A549 (cell line): ENCODE data around the gene FADS1. TPM values are rescaled to one million over a fixed set of nuclear protein-coding genes. Genes with fewer than 3 reads are reported as not detected.

Experiments
- ATAC-seq, 2 experiments: fragments of 200-7000 bp in 1 of 2; fragments of >200 bp in 1 of 2; cut with Nextera tagmentation in 1 of 2; cut with Tn5 transposase in 1 of 2; 3 replicates each; pipeline versions ENCODE4 v1.8.0 to v1.9.1; 2018 to 2020; ENCODE audit warnings: mild to moderate bottlenecking in 1 of 2, moderate library complexity in 1 of 2
- CTCF ChIA-PET: fragments of 300-600 bp; sonication (Branson Sonifier 250); formaldehyde crosslinking; extraction: SDS; loops from one replicate; lab custom pipeline; 2021; ENCODE audit warnings: antibody characterized with exemption, inconsistent platforms; lab: Yijun Ruan, JAX
- POLR2A ChIA-PET: fragments of 350-600 bp; formaldehyde crosslinking; extraction: SDS; loops from one replicate; lab custom pipeline; 2021; ENCODE audit warnings: antibody characterized with exemption, inconsistent platforms; lab: Yijun Ruan, JAX
- DNase-seq, 2 experiments: peaks; one replicate each; pipeline versions ENCODE4 v3.0.0 to v3.0.0-alpha.2; 2011 to 2016; ENCODE audit warnings: low read depth in 1 of 2, low spot score in 1 of 2
- FAIRE-seq: peaks from 2 replicates; lab custom pipeline; 2011; peaks lifted over from hg19 to GRCh38; lab: Jason Lieb, UNC
- H3K27ac ChIP-seq, 2 experiments: fragments of >200 bp; sonication (Bioruptor Twin); formaldehyde crosslinking; 3 replicates each; pipeline ENCODE4 v1.5.1; 2016 to 2017
- H3K4me1 ChIP-seq: fragments of >200 bp; sonication (Bioruptor Twin); formaldehyde crosslinking; 3 replicates; pipeline ENCODE4 v1.6.1; 2016
- H3K4me2 ChIP-seq: fragments of >200 bp; sonication (Bioruptor Twin); formaldehyde crosslinking; 3 replicates; pipeline ENCODE4 v1.6.1; 2016
- H3K4me3 ChIP-seq: fragments of >200 bp; sonication (Bioruptor Twin); formaldehyde crosslinking; 3 replicates; pipeline ENCODE4 v1.5.1; 2016
- H3K9me3 ChIP-seq: fragments of >200 bp; sonication (Bioruptor Twin); formaldehyde crosslinking; 3 replicates; pipeline ENCODE4 v1.6.1; 2016
- CEBPB ChIP-seq, 2 experiments: fragments of >200 bp in 1 of 2; sonication (Bioruptor Twin) in 1 of 2; formaldehyde crosslinking in 1 of 2; IDR thresholded peaks; 2 replicates each; pipeline ENCODE4 v1.6.1; 2012 to 2016
- EHMT2 ChIP-seq: fragments of 200-600 bp; sonication (generic); IDR thresholded peaks from 2 replicates; pipeline ENCODE4 v1.6.1; 2016; ENCODE audit warnings: antibody characterized with exemption, low read depth, mild to moderate bottlenecking, moderate library complexity
- EP300 ChIP-seq, 2 experiments: fragments of >200 bp; sonication (Bioruptor Twin); formaldehyde crosslinking; IDR thresholded peaks; 2 replicates in 1 of 2; 3 replicates in 1 of 2; pipeline ENCODE4 v1.6.1; 2016 to 2017
- ESRRA ChIP-seq: fragments of 150-350 bp; IDR thresholded peaks from 2 replicates; pipeline ENCODE4 v1.6.1; 2014; ENCODE audit warnings: mild to moderate bottlenecking, low read length, borderline replicate concordance
- FOXS1 ChIP-seq: fragments of 250-450 bp; sonication (Bioruptor Pico); IDR thresholded peaks from 2 replicates; pipeline ENCODE4 v1.5.0; 2020; ENCODE audit warnings: mild to moderate bottlenecking, moderate library complexity
- GATA3 ChIP-seq: IDR thresholded peaks from 2 replicates; pipeline ENCODE4 v1.6.1; 2012; ENCODE audit warnings: borderline replicate concordance
- HDAC2 ChIP-seq: fragments of 200-600 bp; sonication (generic); IDR thresholded peaks from 2 replicates; pipeline ENCODE4 v1.6.1; 2016
- HEYL ChIP-seq: fragments of 250-450 bp; sonication (Bioruptor Pico); IDR thresholded peaks from 2 replicates; pipeline ENCODE4 v1.8.0; 2021; ENCODE audit warnings: mild to moderate bottlenecking, moderate library complexity
- JUNB ChIP-seq: fragments of >200 bp; sonication (Bioruptor Twin); formaldehyde crosslinking; IDR thresholded peaks from 2 replicates; pipeline ENCODE4 v1.6.1; 2016
- KDM1A ChIP-seq: fragments of 200-600 bp; sonication (generic); IDR thresholded peaks from 2 replicates; pipeline ENCODE4 v1.6.1; 2016; ENCODE audit warnings: low read depth, mild to moderate bottlenecking
- KDM5A ChIP-seq: fragments of 200-600 bp; sonication (generic); IDR thresholded peaks from 2 replicates; pipeline ENCODE4 v1.6.1; 2016; ENCODE audit warnings: antibody characterized with exemption, mild to moderate bottlenecking
- PHF8 ChIP-seq: fragments of 200-600 bp; sonication (generic); IDR thresholded peaks from 2 replicates; pipeline ENCODE4 v1.6.1; 2016; ENCODE audit warnings: low read depth, mild to moderate bottlenecking, antibody characterized with exemption, moderate library complexity, borderline replicate concordance
- RARB ChIP-seq: fragments of 250-450 bp; sonication (Bioruptor Pico); IDR thresholded peaks from 2 replicates; pipeline ENCODE4 v1.8.0; 2021; ENCODE audit warnings: mild to moderate bottlenecking, moderate library complexity
- RNF2 ChIP-seq: fragments of 200-600 bp; sonication (generic); IDR thresholded peaks from 2 replicates; pipeline ENCODE4 v1.6.1; 2016; ENCODE audit warnings: low read depth, mild to moderate bottlenecking, antibody characterized with exemption, moderate library complexity, borderline replicate concordance
- SMC3 ChIP-seq: fragments of >200 bp; sonication (Bioruptor Twin); formaldehyde crosslinking; IDR thresholded peaks from 3 replicates; pipeline ENCODE4 v1.6.1; 2018; ENCODE audit warnings: inconsistent platforms
- TFCP2L1 ChIP-seq: fragments of 250-450 bp; sonication (Bioruptor Pico); IDR thresholded peaks from 2 replicates; pipeline ENCODE4 v1.5.0; 2021; ENCODE audit warnings: mild to moderate bottlenecking
- TP53 ChIP-seq: fragments of 250-450 bp; sonication (Bioruptor Pico); IDR thresholded peaks from 2 replicates; pipeline ENCODE4 v1.5.0; 2021; ENCODE audit warnings: mild to moderate bottlenecking, moderate library complexity
- ZFP36 ChIP-seq: fragments of 450-650 bp; IDR thresholded peaks from 2 replicates; pipeline ENCODE4 v1.6.1; 2014; ENCODE audit warnings: borderline replicate concordance; ENCODE audit not compliant: partially characterized antibody
- whole genome bisulfite sequencing: methylation state at CpG from one replicate; pipeline ENCODE4 v1.1.6; 2017; ENCODE audit errors: missing lambda C conversion rate; 5-methylcytosine and 5-hydroxymethylcytosine counted together
- polyA plus RNA-seq, 4 experiments: library from polyadenylated mRNA; depleted of rRNA in 3 of 4; stranded (reverse); fragments of >200 nt; fragmentation: RNase III in 1 of 4; extraction: RNeasy Plus Mini Kit Qiagen cat#74134 plus additional on column Dnase treatment in 1 of 4; gene quantifications; 2 replicates in 3 of 4; 3 replicates in 1 of 4; pipeline ENCODE4 v1.2.3, GENCODE V29; 2011 to 2017
- TF ChIP-seq, protein P1 (sequence below): IDR thresholded peaks from 2 replicates; pipeline ENCODE4 v1.6.1; 2012
- TF ChIP-seq, protein P2 (sequence below): fragments of >200 bp; sonication (Bioruptor Twin); formaldehyde crosslinking; IDR thresholded peaks from 3 replicates; pipeline ENCODE4 v1.5.1; 2016
- TF ChIP-seq, protein P3 (sequence below): fragments of 250-450 bp; sonication (Bioruptor Pico); IDR thresholded peaks from 2 replicates; pipeline ENCODE4 v1.5.0; 2020; ENCODE audit warnings: low read depth, mild to moderate bottlenecking, moderate library complexity

Gene FADS1
- polyA plus RNA-seq, 2 of the 4 experiments (the other 2 are of a cell fraction), result 163 to 205 TPM

DNA sequence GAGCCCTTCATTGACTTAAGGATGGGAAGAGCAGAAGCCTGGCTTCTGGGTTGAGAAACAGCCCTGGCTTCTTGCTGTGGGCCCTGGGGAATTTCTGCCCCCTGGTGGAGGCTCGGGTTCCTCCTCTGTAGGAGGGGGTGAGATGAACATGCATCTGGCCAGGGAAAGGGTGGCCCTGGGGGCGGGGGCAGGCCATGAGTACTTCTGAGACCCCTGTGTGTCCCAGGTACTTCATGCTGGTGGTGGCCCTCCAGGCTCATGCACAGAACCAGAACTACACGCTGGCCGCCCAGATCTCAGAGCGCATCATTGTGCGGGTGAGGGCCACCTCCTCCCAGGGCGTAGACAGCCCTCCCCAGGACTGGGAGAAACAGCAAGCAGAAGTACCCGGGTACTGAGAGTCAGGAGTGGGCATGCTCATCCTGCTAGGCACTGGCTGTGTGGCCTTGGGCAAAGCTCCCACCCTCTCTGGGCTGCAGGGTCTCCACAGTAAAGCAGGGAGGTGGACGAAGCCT is 40.2 kb downstream of the FADS1 start (continued):
- TF ChIP-seq, protein P1, sequence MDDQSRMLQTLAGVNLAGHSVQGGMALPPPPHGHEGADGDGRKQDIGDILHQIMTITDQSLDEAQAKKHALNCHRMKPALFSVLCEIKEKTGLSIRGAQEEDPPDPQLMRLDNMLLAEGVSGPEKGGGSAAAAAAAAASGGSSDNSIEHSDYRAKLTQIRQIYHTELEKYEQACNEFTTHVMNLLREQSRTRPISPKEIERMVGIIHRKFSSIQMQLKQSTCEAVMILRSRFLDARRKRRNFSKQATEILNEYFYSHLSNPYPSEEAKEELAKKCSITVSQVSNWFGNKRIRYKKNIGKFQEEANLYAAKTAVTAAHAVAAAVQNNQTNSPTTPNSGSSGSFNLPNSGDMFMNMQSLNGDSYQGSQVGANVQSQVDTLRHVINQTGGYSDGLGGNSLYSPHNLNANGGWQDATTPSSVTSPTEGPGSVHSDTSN, result no peak
- TF ChIP-seq RARB (CRISPR knock-in tag) (no peak), TP53 (CRISPR knock-in tag) (no peak), CEBPB (IDR thresholded peaks at IDR 0.05) (peak in 1 of 2 experiments; percentile 58; a peak in 1 of 4 replicates), SMC3 (peak; percentile 89)
- TF ChIP-seq, all 56 proteins: peak for 5

DNA sequence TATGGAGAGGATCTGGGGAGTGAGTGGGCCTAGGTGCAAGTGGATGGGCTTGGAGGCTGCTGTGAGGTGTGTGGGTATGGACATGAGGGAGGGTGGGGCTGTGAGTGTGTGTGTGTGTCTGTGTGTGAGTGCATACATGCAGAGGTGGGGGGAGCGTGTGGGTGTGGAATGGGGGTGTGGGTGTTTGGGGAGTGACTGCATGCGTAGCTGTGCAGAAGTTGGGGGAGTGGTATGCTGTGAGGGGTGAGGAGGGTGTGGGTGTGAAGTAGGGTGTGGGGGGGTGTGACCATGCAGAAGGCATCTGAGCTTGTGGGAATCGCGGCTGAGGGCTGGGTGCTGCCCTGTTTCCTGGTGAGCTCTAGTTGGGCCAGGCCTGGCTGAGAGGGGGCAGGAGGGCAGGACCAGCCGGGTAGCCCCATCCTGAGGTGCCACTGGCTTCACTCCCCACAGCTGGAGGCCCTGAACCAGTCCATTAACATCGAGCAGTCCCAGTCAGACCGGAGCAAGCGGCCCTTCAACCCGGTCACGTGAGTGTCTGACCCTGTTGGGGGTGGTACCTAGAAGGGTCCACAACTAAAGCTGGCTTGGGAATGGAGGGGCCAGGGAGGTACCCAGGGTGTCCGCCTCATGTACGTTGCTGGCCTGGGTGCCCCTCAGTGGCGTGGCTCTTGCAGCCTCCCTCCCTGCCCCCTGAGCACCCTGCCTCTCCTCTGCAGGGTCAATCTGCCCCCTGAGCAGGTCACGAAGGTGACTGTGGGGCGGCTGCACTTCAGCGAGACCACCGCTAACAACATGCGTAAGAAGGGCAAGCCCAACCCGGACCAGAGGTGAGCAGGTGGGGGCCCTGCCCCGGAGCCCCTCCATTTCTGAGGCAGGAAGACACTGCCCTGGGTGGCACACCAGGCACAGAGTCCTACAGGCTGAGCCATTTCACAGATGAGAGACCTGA is 40.9 kb downstream of the FADS1 start:
- H3K4me3 ChIP-seq, result no peak overlapping the region
- FAIRE-seq (no peak), ATAC-seq (peak in 1 of 2 experiments; percentile 1; a peak in 2 of 6 replicates), DNase-seq (no peak)
- no peak for TF ChIP-seq KDM1A
- TF ChIP-seq KDM5A, result no peak
- TF ChIP-seq, protein P2, sequence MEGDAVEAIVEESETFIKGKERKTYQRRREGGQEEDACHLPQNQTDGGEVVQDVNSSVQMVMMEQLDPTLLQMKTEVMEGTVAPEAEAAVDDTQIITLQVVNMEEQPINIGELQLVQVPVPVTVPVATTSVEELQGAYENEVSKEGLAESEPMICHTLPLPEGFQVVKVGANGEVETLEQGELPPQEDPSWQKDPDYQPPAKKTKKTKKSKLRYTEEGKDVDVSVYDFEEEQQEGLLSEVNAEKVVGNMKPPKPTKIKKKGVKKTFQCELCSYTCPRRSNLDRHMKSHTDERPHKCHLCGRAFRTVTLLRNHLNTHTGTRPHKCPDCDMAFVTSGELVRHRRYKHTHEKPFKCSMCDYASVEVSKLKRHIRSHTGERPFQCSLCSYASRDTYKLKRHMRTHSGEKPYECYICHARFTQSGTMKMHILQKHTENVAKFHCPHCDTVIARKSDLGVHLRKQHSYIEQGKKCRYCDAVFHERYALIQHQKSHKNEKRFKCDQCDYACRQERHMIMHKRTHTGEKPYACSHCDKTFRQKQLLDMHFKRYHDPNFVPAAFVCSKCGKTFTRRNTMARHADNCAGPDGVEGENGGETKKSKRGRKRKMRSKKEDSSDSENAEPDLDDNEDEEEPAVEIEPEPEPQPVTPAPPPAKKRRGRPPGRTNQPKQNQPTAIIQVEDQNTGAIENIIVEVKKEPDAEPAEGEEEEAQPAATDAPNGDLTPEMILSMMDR, result no peak
- TF ChIP-seq EP300 (IDR thresholded peaks at IDR 0.05), result no peak
- no peak for TF ChIP-seq TFCP2L1 (CRISPR knock-in tag)
- H3K27ac ChIP-seq, result peak overlapping the region in 1 of 2 experiments; percentile 42; a peak in 1 of 6 replicates
- POLR2A ChIA-PET, result no interaction called here
- H3K9me3 ChIP-seq, result no peaks in the 10 kb centered on the region
- H3K4me1 ChIP-seq, result peaks cover 24% of the 10 kb centered on the region
- CTCF ChIA-PET, result interaction anchor here (0.5 to 3.9 kb wide), 16 partner anchors 9 to 367 kb away, joined by 3 to 56 read pairs (median 5); no protein-coding TSS in a partner anchor
- WGBS, result 81% methylated on average over 19 of the region's 20 CpGs
- H3K4me2 ChIP-seq, result no peak overlapping the region

DNA sequence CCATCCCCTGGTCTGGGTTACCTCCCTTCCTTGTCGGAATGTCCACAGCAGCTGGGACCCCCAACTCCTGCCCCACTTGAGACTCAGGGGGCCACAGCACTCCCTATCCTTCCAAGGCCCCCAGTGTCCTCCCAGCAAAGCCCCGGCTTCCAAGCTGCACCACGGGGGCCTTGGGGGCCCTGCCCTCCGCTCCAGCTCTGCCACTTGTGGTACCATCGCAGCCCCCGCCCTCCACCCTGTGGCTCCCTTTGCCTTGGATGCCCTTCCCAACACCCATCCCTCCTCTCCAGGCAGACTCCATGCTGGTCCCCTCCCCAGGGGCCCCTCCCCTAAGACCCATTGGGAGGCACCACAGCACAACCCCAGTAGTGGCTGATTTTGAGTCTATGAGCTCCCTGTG is 41.7 kb downstream of the FADS1 start:
- Histone ChIP-seq H3K27ac (no peak overlapping the region), H3K4me1 (peaks cover 32% of the 10 kb centered on the region), H3K4me2 (no peak overlapping the region), H3K9me3 (no peaks in the 10 kb centered on the region), H3K4me3 (no peak overlapping the region)
- DNase-seq, result no peak
- 94% methylated on average over 6 of the region's 6 CpGs for WGBS
- CTCF ChIA-PET, result interaction anchor here (0.5 to 3.9 kb wide), 14 partner anchors 8 to 307 kb away, joined by 3 to 56 read pairs (median 6); no protein-coding TSS in a partner anchor
- no peak for TF ChIP-seq ZFP36
- TF ChIP-seq GATA3, result no peak
- TF ChIP-seq EHMT2, result no peak
- no peak for TF ChIP-seq HDAC2
- no peak for TF ChIP-seq JUNB
- no peak for TF ChIP-seq RNF2
- TF ChIP-seq KDM1A, result no peak
- TF ChIP-seq TFCP2L1 (CRISPR knock-in tag), result no peak
- TF ChIP-seq, protein P3, sequence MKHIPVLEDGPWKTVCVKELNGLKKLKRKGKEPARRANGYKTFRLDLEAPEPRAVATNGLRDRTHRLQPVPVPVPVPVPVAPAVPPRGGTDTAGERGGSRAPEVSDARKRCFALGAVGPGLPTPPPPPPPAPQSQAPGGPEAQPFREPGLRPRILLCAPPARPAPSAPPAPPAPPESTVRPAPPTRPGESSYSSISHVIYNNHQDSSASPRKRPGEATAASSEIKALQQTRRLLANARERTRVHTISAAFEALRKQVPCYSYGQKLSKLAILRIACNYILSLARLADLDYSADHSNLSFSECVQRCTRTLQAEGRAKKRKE (CRISPR knock-in tag), result no peak
- TF ChIP-seq EP300 (IDR thresholded peaks at IDR 0.05), result no peak
- TF ChIP-seq ESRRA, result no peak
- no peak for TF ChIP-seq HEYL (CRISPR knock-in tag)
- TF ChIP-seq FOXS1 (CRISPR knock-in tag), result no peak
- TF ChIP-seq PHF8, result no peak
- no peak for ATAC-seq
- no peak for FAIRE-seq
- POLR2A ChIA-PET, result no interaction called here
